ENCODE measurements around the gene API5. TPM values are rescaled to one million over a fixed set of nuclear protein-coding genes. Genes with fewer than 3 reads are reported as not detected.

API5 gene
- total and polyA plus RNA-seq, 7 donors: 38.4 to 125 (median 73.7) TPM

DNA sequence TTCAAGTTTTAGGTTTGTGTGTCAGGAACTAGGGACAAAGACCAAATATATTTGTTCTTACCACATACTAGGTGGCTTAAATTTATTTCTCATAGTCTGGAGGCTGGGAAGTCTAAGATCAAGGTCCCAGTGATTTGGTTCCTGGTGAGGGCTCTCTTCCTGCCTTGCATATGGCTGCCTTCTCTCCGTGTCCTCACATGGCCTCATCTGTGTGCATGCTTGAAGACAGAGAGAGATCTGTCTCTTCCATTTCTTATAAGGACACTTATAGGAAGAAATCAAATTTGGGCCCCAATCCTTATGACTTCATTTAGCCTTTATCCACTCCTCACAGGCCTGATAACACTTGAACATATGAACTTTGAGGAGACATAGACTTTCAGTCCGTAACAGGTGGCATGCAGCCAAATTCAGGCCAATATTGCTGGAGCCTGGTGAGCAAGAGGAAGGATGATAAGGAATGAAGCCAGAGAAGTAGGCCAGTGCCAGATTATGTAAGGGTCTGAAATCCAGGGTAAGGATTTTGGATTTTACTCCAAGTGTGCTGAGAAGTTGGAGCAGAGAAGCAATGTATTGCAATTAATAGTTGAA, 82.1 kb downstream of the API5 start:
- no peaks in the 10 kb centered on the region for H3K4me1 ChIP-seq
- no peak overlapping the region for H3K4me3 ChIP-seq
- intact Hi-C loops (cut with DNase I): loop anchor here (10.0 kb wide), 1 partner anchor 69 kb away; no protein-coding TSS in a partner anchor
- DNase-seq: no peak
- H3K36me3 ChIP-seq: peaks cover 15 to 91% (median 28%) of the 10 kb centered on the region in 4 donors
- 57 to 78% methylated on average over 2 of the region's 2 CpGs for WGBS, 2 donors
- H3K9me3 ChIP-seq: no peaks in the 10 kb centered on the region
- no peaks in the 10 kb centered on the region for H3K27me3 ChIP-seq
- TF ChIP-seq POLR2A (IDR thresholded peaks at IDR 0.05) (no peak), POLR2AphosphoS5 (IDR thresholded peaks at IDR 0.05) (no peak), EP300 (IDR thresholded peaks at IDR 0.05) (no peak)
- TF ChIP-seq, protein P1, sequence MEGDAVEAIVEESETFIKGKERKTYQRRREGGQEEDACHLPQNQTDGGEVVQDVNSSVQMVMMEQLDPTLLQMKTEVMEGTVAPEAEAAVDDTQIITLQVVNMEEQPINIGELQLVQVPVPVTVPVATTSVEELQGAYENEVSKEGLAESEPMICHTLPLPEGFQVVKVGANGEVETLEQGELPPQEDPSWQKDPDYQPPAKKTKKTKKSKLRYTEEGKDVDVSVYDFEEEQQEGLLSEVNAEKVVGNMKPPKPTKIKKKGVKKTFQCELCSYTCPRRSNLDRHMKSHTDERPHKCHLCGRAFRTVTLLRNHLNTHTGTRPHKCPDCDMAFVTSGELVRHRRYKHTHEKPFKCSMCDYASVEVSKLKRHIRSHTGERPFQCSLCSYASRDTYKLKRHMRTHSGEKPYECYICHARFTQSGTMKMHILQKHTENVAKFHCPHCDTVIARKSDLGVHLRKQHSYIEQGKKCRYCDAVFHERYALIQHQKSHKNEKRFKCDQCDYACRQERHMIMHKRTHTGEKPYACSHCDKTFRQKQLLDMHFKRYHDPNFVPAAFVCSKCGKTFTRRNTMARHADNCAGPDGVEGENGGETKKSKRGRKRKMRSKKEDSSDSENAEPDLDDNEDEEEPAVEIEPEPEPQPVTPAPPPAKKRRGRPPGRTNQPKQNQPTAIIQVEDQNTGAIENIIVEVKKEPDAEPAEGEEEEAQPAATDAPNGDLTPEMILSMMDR (IDR thresholded peaks at IDR 0.05): no peak
- no peak overlapping the region for H3K27ac ChIP-seq

Small RNA genes within 50 kb of the gene (small RNA-seq; reads per million reads assigned to genes)
- gene RF00019: 0 reads per million in 3 donors

Other genes with a start within 250 kb of the API5 start
- gene TTC17, start 46.9 kb downstream of the API5 start, total RNA-seq: 100 to 1,000 TPM in 2 of 4 donors, 10 to 100 TPM in 2; 79.2 to 102 (median 97.7) TPM
- gene TTC17, start 46.9 kb downstream of the API5 start, polyA plus RNA-seq: 10 to 100 TPM in 1 of 3 donors, 1 to 10 TPM in 2; 8.4 to 34.3 (median 8.6) TPM

Measured in sigmoid colon (tissue), 7 donors.